Measurements from ENCODE around the gene GALNT16. TPM values are rescaled to one million over a fixed set of nuclear protein-coding genes. Genes with fewer than 3 reads are reported as not detected.

The GALNT16 gene
- total RNA-seq, 4 donors from 2014 or later, result 3.7 to 16.2 (median 6.7) TPM

GRCh38 chr14:69261761-69262331 lies 1.9 kb downstream of the GALNT16 start:
- WGBS, 2 donors (ENCODE audit: low coverage in 1 of 2), result 30 to 50% methylated on average over 1 to 2 of the region's 5 CpGs
- peak overlapping the region in 1 of 2 donors; percentile 71 for H3K4me3 ChIP-seq
- H3K27ac ChIP-seq, result peak overlapping the region in 3 of 4 donors; percentile 45 to 76 (median 71)
- no peaks in the 10 kb centered on the region for H3K36me3 ChIP-seq
- H3K9me3 ChIP-seq, result no peaks in the 10 kb centered on the region
- no peak for ATAC-seq
- no peak for TF ChIP-seq POLR2AphosphoS5 (IDR thresholded peaks at IDR 0.05)
- TF ChIP-seq CTCF (IDR thresholded peaks at IDR 0.05), result no peak
- TF ChIP-seq EP300 (IDR thresholded peaks at IDR 0.05), result no peak
- TF ChIP-seq POLR2A (IDR thresholded peaks at IDR 0.05), result no peak
- peaks cover 59% of the 10 kb centered on the region for H3K27me3 ChIP-seq
- H3K4me1 ChIP-seq, result peaks cover 0 to 45% (median 22%) of the 10 kb centered on the region in 3 donors

- Histone ChIP-seq H3K4me3 (no peak overlapping the region), H3K4me1 (peaks cover 0 to 45% (median 22%) of the 10 kb centered on the region in 3 donors), H3K36me3 (no peaks in the 10 kb centered on the region), H3K9me3 (no peaks in the 10 kb centered on the region), H3K27ac (peak overlapping the region in 2 of 4 donors; percentile 71 to 76), H3K27me3 (peaks cover 57% of the 10 kb centered on the region)
- TF ChIP-seq EP300 (IDR thresholded peaks at IDR 0.05) (no peak), POLR2A (IDR thresholded peaks at IDR 0.05) (no peak), POLR2AphosphoS5 (IDR thresholded peaks at IDR 0.05) (no peak), CTCF (IDR thresholded peaks at IDR 0.05) (no peak)
- 75 to 90% methylated on average over 2 of the region's 3 CpGs for WGBS, 2 donors (ENCODE audit: low coverage in 1 of 2)
- ATAC-seq, result no peak
Observed at GRCh38 chr14:69262516-69262915, 2.6 kb downstream of the GALNT16 start.

- TF ChIP-seq CTCF (IDR thresholded peaks at IDR 0.05), result no peak
- TF ChIP-seq POLR2AphosphoS5 (IDR thresholded peaks at IDR 0.05), result peak; percentile 52
- H3K9me3 ChIP-seq, result no peaks in the 10 kb centered on the region
- ATAC-seq, result peak; percentile 88
- H3K27ac ChIP-seq, result peak overlapping the region in 3 of 4 donors; percentile 14 to 56 (median 56)
- peaks cover 49% of the 10 kb centered on the region for H3K27me3 ChIP-seq
- WGBS, 2 donors (ENCODE audit: low coverage in 1 of 2), result 76 to 83% methylated on average over 1 to 3 of the region's 6 CpGs
- H3K36me3 ChIP-seq, result no peaks in the 10 kb centered on the region
- H3K4me1 ChIP-seq, result peaks cover 0 to 45% (median 22%) of the 10 kb centered on the region in 3 donors
- H3K4me3 ChIP-seq, result no peak overlapping the region
Observed at GRCh38 chr14:69263364-69263763, 3.4 kb downstream of the GALNT16 start.

GRCh38 chr14:69263771-69264170 lies 3.8 kb downstream of the GALNT16 start:
- Histone ChIP-seq H3K4me3 (no peak overlapping the region), H3K4me1 (peaks cover 0 to 45% (median 22%) of the 10 kb centered on the region in 3 donors), H3K27me3 (peaks cover 44% of the 10 kb centered on the region), H3K9me3 (no peaks in the 10 kb centered on the region), H3K36me3 (no peaks in the 10 kb centered on the region), H3K27ac (peak overlapping the region in 3 of 4 donors; percentile 14 to 56 (median 33))
- WGBS, 2 donors (ENCODE audit: low coverage in 1 of 2), result 63 to 81% methylated on average over 2 to 8 of the region's 8 CpGs
- TF ChIP-seq POLR2A (IDR thresholded peaks at IDR 0.05), result no peak
- TF ChIP-seq POLR2AphosphoS5 (IDR thresholded peaks at IDR 0.05), result no peak
- no peak for TF ChIP-seq EP300 (IDR thresholded peaks at IDR 0.05)
- TF ChIP-seq CTCF (IDR thresholded peaks at IDR 0.05), result no peak
- ATAC-seq, result no peak
